HG03575 (cell line): ENCODE data around the gene AMPH.

Experiments used
- ATAC-seq: cut with Tn5 transposase; IDR thresholded peaks from one replicate; pipeline ENCODE4 v1.9.1; 2021; ENCODE audit not compliant: unreplicated experiment, insufficient number of reproducible peaks, low FRiP score; ENCODE audit errors: extremely low read depth

AMPH gene

DNA sequence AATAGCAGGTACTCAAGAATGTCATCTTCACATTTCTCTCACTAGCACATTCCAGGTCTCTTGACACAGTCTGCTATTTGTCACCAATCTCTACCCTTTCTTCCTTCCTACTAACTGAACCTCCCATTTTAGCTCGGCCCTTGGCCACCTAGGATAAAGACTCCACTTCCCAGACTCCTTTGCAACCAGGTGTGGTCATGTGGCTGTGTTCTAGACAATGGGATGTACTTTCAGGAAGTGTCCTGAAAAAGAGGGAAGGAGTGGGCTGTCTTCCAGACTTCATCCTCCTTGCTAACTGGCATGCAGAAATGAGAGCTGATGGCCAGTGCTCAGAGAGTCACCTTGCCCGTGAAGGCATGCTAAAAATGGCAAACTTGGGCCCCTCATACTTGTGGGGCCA is 139.2 kb downstream of the AMPH start:
- ATAC-seq = no peak

DNA sequence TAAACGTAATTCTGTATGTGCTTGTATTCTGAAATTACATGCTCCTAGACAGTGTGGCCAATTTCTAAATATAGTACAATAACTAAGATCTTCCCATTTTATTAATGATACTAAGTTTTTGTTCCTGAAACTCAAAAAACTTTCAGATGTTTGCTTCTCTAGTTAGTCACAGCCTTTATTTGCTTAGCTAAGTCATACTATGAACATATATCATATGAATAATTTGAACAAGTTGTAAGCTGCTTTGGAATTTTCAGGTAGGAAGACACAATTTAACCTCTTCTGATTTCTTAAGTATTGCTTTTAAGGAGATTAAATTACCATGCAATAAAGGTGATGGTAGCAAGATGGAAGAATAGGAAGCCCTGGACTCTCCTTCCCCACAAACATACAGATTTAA is 148.7 kb downstream of the AMPH start:
- ATAC-seq = no peak

DNA sequence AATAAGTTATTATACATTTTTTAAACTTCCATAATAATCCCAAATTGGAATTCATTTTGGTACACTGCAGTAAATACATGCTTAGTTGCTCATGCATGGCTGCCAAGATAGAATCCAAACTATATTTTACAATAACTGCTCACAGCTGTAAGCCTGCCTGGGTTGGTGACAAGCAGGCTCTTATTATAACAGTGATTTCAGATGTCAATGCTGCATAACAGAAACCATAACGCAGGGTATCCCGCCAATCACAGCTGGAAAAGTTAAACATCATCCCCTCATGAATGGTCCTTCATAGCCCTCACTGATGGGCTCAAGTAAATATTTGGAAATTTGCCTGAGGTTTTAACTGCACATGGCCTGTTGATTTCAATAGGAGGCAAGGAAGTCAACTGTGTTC is 149.8 kb downstream of the AMPH start:
- no peak for ATAC-seq

DNA sequence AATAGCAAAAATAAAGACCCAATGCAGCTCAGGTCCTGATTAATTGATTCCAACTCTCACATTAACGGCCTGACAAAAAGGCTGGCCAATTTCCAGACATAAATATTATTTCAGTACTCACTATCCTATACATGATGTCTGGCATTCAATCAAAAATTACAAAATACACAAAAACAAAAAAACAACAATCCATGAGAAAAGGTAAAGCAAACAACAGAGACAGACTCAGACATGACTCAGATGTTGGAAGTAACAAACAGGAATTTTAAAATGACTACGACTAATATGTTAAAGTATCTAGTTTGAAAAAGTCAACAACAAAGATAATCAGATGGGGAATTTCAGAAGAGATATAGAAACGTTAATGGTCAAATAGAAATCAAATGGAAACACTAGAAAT is 152.8 kb downstream of the AMPH start:
- ATAC-seq = no peak

DNA sequence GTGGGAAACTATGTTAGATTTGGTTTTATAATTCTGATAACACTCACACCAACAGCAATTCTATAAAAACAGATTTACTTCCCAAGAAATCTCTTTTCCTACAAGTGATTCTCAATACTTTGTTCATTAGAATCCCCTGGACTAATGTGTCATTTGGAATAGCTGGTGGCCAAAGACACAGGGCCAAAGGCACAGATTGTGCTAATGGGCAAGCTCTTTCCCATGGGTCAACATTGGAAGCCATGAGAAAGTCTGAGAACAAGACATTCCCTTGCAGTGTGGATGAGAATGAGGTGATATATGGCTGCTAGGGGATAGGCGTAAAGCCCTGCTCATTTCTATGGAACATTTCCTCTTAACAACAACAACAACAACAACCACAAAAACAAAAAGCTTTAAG is 153.8 kb downstream of the AMPH start:
- ATAC-seq = no peak

DNA sequence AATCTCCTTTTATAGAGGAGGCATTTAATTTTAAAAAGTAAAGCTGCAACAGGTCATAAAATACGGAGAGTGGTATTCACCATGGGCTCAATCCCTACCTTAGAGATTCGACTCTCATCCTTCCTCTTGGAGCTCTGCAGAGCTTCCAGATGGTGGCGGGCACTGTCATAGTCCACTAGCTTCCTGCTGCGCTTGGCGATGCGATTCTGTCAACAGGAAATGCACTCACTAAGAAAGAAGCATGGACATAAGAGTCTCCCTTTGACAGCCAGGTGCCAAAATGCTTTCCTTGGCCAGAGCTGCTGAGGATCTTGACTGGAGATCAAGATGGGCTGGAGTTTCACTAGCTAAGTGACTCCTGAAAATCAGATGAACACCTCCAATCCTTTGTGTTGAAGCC is 154.4 kb downstream of the AMPH start:
- ATAC-seq = no peak

DNA sequence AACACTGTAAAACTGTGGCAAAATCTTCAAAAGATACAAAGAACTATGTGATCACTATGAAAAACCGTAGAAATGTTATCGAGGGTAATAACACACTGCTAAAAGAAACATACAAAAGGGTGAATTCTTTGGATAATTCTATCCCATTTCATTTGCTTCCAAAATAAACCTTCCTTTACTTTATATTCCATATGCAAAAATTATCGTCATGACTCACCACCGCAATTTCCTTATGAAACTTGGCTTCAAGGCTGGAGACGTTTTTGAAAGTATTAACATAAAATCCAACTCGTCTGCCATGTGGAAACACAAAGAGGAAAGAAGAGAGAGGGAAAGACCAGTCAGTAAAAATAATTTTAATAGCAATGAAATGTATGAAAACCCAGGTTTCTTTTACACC is 165.2 kb downstream of the AMPH start:
- ATAC-seq = no peak

DNA sequence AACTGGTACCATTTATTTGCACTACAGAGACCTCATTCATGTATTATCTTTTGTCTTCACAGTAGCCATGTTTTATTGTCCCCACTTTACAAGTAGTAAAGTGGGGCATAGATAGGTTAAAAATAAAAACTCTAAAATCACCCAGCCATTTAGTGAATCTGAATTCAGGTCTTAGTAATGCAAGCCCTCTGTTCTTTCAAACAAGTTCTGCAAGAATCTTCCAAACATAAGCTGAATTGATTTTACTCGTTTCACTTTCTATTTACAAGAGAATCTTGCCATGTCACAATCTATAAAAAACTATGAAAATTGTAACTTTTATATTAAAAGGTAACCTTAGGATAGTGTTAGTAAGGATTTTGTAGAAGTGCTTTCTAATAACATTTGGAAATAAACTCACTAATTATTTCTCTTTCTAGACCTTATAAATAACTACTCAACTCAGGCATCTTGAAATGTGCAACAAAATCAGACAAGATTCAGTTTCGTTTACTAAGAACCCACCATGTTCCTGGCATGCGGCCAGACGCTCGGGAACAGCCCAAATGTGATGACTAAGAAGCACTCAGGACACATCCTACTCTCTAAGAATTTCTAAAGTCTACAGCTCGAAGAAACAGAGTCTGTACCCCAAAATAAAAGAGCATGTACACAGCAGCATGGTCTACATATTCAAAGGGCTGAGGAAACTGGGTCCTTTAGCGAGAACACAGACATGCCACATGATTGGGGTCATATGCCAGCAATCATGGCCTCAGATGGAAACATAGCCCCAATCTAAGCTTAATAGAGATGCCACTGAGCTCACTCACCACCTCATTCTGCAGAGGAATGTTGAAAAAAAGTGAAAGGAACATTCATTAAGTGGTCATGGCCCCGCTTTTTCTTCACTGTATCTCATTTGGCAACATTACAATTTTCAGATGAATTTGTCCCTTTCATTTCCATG is 167.6 kb downstream of the AMPH start:
- peak; percentile 80 for ATAC-seq

DNA sequence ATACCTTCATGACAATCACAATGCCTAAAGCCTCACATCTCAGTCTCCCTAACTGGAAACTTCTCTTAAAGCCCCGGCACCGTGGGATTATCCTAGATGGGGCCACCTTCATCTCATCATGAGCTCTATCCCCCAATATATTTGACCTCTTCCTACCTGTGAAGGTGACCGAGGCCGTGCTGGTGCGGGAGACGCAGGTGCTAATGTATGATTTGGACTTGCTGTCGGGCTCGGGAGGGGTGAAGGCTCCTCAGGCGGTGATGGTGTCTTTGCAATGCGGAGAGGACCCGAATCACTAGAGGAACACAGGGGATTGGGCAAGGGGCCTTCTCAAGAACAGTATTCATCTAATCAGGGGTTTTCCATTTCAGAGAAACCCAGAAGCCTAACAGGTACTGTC is 168.4 kb downstream of the AMPH start:
- ATAC-seq = no peak

DNA sequence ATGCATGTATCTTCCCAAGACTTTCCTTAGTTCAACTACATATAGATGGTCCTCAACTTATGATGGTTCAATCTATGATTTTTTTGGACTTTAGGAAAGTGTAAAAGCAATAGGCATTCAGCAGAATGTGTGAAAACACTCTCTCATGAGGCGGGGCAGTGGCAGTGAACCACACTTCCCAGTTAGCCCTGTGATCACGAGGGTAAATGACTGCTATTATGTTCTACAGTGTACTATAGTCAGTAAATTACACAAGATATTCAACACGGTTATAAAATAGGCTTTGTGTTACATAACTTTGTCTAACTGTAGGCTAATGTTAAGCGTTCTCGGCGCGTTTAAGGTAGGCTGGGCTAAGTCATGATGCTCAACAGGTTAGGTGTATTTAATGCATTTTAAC is 169.3 kb downstream of the AMPH start:
- no peak for ATAC-seq

DNA sequence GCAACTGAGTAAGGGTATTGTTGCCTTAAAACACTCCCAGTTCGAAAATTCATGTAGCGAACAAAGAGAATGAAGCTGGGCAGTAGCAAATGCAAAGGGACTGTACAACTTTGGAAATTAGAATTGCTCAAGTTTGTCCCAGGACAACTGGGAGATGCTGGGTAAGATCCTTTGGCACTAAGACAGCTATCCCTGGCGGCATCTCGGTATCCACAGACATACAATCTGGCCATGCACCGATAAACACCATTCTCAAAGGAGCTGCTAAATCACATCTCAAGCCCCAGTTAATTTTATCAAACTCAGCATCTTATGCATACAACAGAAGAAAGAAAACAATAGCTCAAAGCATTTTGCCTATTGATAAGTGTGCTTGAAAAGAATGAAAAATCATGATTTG is 177.3 kb downstream of the AMPH start:
- ATAC-seq = no peak

DNA sequence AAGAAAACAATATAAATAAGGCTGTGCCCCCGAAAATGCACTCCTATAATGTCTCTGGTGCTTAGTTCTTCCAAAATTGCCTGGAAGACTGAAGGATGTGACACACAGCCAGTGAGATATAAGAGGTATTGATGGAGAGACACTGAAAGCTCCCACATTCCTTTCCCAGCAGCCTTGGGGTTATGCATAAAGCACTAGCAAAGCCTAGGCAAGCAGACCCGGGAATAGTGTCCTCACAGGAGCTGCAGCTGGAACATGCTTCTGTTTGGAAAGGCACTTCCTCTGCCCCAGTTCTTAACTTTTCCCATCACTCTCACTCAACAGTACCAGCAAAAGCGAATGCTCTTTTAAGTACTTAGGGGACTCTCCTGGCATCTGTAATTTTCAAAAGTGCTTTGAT is 178.0 kb downstream of the AMPH start:
- ATAC-seq = no peak

DNA sequence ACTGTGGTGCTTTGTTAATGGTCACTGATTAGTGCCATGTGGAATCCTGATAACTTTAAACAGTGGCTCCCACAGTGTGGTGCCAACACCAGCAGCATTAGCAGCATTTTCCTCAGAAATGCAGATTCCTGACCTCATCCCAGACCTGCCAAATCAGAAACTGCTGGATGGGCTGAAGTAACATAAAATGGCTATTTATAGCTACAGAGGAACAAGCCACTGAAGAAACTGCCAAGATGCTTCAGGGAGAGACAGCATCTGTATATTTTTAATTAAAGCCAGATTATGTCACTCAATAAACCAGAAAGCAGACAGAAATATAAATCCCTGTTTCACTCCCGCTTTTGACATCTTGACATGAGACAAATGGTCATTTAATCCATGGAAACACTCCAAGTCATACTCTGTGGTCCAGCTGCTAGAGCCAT is 178.5 kb downstream of the AMPH start:
- no peak for ATAC-seq

DNA sequence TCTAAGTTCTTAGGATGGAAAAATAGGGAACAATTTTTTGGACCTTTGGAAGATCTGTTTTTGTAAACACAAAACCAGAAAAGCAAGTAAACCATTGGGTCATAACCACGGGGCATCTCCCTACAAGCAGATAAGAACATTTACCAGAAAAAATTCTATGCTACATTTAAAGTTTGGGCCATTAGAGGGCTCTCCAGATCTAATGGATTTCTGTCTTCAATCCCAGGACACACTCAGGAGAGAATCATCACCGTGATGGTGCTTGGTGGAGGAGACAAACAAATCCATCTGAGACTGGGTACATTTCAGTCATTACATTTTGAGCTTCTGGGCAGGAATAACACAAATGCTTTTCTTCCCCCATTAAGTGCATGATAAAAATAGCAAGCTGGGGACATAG is 179.3 kb downstream of the AMPH start:
- no peak for ATAC-seq

DNA sequence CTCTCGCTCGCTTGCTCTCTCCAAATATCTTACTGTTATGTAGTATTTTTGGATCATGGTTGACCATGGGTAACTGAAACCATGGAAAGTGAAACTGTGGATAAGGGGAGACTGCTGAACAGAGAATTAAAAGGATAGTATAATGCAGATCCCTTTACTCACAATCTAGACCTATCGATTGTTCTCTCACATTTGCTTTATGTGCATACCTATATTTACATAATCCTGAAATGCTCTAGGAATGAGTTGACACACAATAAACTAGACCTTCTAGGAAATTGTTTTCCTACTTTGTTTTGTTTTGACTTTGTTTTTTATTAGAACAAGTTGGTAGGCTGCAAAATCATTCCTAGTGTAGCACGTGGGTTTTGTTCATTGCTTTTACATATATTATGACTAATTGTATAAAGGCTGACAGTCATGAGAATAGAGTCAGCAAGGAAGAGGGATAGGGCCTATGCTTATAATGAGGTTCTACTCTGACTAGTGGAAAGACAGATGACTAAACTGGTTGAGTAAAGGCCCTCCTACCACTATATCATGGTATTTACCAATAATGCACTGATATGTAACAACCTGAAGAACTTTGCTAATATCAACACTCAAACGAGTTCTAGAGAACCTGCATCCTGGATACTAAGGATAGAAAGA is 182.5 kb downstream of the AMPH start:
- ATAC-seq = no peak

DNA sequence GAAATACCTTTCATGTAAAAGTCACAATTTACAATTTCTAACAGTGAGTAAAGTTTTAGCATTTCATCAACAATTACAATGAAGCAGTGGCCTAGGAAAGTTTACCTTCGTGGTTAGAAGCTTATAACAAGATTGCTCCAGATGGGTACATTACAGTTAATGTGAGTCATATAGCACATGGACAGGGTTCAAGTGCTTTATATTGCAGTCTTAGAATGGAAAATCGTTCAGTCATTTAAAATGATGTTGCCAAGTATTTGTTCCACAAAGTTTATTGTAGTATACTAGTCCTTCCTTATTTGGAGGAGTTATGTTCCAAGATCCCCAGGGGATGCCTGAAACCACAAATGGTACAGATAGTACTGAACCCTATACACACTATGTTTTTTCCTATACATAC is 183.1 kb downstream of the AMPH start:
- ATAC-seq = no peak

DNA sequence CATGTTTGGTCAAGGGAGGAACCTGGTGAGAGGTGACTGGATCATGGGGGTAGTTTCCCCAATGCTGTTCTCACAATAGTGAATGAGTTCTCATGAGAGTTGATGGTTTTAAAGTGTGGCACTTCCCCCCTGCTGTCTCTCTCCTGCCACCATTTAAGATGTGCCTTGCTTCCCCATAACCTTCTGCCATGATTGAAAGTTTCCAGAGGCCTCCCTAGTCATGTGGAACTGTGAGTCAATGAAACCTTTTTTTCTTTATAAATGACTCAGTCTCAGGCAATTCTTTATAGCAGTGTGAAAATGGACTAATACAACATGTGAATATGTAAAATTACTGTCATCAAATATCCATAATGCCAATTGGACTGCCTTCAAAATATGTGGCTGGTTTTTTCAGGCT is 192.2 kb downstream of the AMPH start:
- ATAC-seq = no peak

DNA sequence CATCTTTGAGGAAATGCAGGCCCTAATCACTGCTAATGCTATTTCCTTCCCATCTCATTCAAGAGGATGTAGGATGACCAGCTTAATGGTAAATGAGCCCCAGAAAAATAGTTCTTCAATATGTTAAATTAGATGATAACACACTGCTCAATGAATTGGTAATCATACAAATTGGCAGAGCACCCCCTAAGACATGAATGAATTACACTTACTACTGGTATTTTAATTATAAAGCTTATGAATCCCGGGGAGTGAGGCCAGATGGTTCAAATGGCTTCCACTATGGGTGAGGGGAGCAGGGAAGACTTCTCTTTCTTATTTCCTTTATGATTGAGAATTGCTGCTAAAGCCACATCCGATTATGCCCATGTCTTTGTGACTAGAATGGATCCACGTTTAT is 198.5 kb downstream of the AMPH start:
- ATAC-seq = no peak

DNA sequence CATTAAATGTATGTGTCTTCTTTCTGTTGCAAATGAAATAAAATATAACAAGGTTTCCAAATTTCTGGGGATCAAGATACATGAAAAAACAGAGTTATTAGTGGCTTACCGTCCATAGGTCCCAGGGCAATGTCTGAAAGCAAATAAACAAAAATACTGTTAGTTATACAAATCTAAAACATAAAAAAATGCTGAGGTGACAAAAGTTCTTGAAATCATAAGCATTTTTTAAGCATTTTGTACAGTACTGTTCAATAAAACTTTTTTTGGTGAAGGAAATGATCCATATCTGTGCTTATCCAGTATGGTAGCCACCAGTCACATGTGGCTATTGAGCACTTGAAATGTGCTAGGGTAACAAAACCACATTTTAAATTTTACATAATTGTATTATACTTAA is 199.1 kb downstream of the AMPH start:
- no peak for ATAC-seq

DNA sequence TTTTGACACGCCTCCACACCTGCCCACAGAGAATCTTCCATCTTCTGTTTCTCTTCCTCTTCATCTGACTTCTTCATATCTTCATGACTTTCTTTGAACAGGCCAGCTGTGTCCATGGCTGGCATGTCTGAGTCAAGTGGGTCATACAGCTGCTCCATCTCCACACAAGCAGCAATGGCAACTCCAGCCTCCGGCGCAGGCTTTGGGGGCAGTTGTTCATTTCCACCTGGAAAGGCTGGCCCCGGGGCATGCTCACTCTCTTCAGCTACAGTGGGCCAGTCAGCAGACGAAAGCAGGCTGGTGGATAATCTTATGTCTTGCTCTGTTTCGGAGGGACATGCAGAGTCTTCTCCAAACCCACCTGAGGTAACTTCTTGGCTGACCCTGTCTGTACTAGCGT is 202.1 kb downstream of the AMPH start:
- ATAC-seq = no peak

DNA sequence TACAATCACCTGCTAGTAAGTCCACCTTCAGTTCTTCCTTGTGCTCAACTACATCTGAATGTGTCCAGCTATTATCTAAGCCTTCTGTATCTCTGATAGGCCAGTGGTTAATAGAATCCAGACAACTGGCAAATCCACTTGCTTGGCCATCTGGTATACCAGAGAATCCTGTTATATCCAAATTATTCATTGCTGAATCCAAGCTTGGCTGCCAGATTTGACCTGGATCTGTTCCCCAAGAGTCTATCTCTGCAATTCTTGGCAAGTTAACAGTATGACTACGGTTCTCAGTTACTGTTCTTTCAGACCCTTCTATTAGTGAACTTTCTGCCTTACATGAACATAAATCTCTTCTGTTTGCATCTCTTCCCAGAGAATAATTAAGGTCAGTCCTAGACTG is 203.1 kb downstream of the AMPH start:
- no peak for ATAC-seq
